GM19193 (cell line): ENCODE measurements around the gene FOXL2.

Source experiments
- POLR2A ChIP-seq: IDR thresholded peaks from 4 replicates; pipeline ENCODE4 v1.6.1; 2011; ENCODE audit not compliant: insufficient read depth, insufficient read length; ENCODE audit errors: extremely low read depth

Gene FOXL2

GRCh38 chr3:138898708-138899107 lies 48.2 kb downstream of the FOXL2 start:
- no peak for TF ChIP-seq POLR2A

GRCh38 chr3:138898301-138898700 lies 48.6 kb downstream of the FOXL2 start:
- no peak for TF ChIP-seq POLR2A
